Testis (tissue), 3 donors: Measurements from ENCODE around the gene ZNF814. TPM values are rescaled to one million over a fixed set of nuclear protein-coding genes. Genes with fewer than 3 reads are reported as not detected.
"Not testable (repeated sequence)": the region's sequence is repeated elsewhere in the genome, so short reads cannot be mapped to it uniquely, and the experiment has no call there.

Experiments used
- DNase-seq: peaks from one replicate; pipeline ENCODE4 v3.0.0-alpha.2; 2019
- H3K27ac ChIP-seq, 2 donors: fragments of 200-600 bp; sonication (generic); one replicate each; pipeline ENCODE4 v1.5.1; 2019
- H3K27me3 ChIP-seq: fragments of 200-600 bp; sonication (generic); one replicate; pipeline ENCODE4 v1.5.1; 2019
- H3K36me3 ChIP-seq: fragments of 200-600 bp; sonication (generic); one replicate; pipeline ENCODE4 v1.5.1; 2017; ENCODE audit warnings: low read depth; ENCODE audit errors: missing control alignments
- H3K4me1 ChIP-seq: fragments of 200-600 bp; sonication (generic); one replicate; pipeline ENCODE4 v1.5.1; 2019
- H3K4me3 ChIP-seq, 2 donors: fragments of 200-600 bp; sonication (generic); one replicate each; pipeline ENCODE4 v1.5.1; 2017 to 2019
- H3K9me3 ChIP-seq: fragments of 200-600 bp; sonication (generic); one replicate; pipeline ENCODE4 v1.5.1; 2017
- POLR2A ChIP-seq: fragments of 450-650 bp; IDR thresholded peaks from one replicate; pipeline ENCODE4 v1.6.1; 2017; ENCODE audit warnings: antibody characterized with exemption, mild to moderate bottlenecking, moderate library complexity
- WGBS, 2 donors: methylation state at CpG; one replicate each; pipeline ENCODE4 v1.1.5; 2018; 5-methylcytosine and 5-hydroxymethylcytosine counted together
- intact Hi-C: fragments of 100-400 bp; cut with DNase I; formaldehyde crosslinking; loops from one replicate; pipeline ENCODE4 v1.15.1; 2023; ENCODE audit warnings: low total_unique reads
- polyA plus RNA-seq: library from polyadenylated mRNA; stranded (reverse); fragments of 350-450 nt; fragmentation: Illumina TruSeq; extraction: RNeasy Lipid Tissue Mini Kit (QIAGEN cat#74804); gene quantifications from one replicate; pipeline ENCODE4 v1.2.3, GENCODE V29; 2014; ENCODE audit warnings: low read depth, low replicate concordance; ENCODE audit not compliant: insufficient read depth
- total RNA-seq, 2 donors: library from RNA; depleted of rRNA; stranded (reverse); fragments of >200 nt; gene quantifications; one replicate each; pipeline ENCODE4 v1.2.3, GENCODE V29; 2016
- TF ChIP-seq, protein P1 (sequence below), 3 experiments: fragments of 450-650 bp in 2 of 3; fragments of 200-600 bp in 1 of 3; sonication (generic) in 1 of 3; IDR thresholded peaks; one replicate each; pipeline ENCODE4 v1.5.1; 2016 to 2019; ENCODE audit warnings: antibody characterized with exemption in 3 of 3, mild to moderate bottlenecking in 2 of 3, moderate library complexity in 1 of 3

The ZNF814 gene
- total and polyA plus RNA-seq, 3 donors from 2014 or later, result 21.8 to 54.8 (median 38.4) TPM

DNA sequence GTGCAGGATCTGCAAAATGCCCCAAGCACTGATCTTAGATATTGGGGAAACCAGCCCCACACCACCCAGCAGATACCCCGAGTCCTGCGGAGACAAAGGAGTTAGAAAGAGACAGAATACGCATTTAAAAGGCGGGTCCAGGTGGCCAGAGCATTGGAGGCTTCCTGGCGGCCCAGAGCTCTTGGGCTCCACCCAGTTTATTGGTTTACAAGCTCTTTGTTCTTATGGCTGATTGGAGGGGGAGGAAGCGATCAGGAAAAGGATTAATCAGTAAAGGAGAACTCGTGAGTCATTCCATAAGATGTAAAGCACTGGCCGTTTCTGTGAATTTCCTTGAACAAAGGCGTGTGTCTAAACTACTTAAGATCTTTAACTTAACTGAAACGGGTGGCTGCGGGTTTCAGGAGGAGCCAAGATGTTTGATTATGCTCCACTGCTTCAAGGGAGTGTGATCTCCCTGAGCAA lies 38.3 kb downstream of the ZNF814 start:
- Histone ChIP-seq H3K27ac (no peak overlapping the region), H3K4me3 (peak overlapping the region; percentile 69 to 70), H3K4me1 (peaks cover 9% of the 10 kb centered on the region), H3K9me3 (no peaks in the 10 kb centered on the region), H3K27me3 (no peaks in the 10 kb centered on the region), H3K36me3 (no peaks in the 10 kb centered on the region)
- 13 to 21% methylated on average over 10 to 11 of the region's 11 CpGs for WGBS, 2 donors
- no peak for DNase-seq
- TF ChIP-seq, protein P1, sequence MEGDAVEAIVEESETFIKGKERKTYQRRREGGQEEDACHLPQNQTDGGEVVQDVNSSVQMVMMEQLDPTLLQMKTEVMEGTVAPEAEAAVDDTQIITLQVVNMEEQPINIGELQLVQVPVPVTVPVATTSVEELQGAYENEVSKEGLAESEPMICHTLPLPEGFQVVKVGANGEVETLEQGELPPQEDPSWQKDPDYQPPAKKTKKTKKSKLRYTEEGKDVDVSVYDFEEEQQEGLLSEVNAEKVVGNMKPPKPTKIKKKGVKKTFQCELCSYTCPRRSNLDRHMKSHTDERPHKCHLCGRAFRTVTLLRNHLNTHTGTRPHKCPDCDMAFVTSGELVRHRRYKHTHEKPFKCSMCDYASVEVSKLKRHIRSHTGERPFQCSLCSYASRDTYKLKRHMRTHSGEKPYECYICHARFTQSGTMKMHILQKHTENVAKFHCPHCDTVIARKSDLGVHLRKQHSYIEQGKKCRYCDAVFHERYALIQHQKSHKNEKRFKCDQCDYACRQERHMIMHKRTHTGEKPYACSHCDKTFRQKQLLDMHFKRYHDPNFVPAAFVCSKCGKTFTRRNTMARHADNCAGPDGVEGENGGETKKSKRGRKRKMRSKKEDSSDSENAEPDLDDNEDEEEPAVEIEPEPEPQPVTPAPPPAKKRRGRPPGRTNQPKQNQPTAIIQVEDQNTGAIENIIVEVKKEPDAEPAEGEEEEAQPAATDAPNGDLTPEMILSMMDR (IDR thresholded peaks at IDR 0.05), result no peak
- no peak for TF ChIP-seq POLR2A
- intact Hi-C loops, result no loop called here

DNA sequence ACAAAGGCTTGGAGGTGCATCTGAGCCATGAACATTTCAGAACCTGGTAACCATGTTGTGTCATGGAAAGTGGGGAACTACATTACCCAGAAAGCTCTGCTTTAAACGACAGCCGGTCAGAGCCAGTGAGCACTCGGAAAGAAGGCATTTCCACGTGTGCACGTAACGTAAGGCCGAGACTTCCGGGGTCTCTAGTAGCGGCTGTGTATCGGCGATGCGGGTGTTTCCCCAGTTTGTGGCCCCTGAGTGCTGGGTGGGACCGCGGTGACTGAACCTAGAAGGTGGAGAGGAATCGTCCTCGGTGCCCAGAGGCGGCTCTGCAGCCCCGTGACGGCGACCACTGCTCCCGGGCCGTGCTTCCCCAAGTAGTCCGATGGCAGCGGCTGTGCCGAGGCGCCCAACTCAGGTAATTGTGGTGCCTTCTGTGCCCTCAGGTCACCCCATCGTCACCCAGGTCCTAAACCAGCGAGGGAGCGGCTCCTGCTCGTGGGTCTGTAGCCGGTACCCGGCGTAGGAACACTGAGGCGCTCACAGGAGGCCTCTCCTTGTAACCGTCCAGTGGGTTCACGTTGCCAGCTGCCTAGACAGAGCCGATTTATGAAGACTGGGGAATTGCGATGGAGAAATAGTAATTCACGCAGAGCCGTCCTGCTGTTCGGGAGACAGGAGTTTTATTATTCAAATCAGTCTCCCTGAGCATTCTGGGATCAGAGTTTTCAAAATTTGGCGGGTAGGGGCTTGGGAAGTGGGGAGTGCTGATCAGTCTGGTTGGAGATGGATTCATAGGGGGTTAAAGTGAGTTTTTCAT lies 39.0 kb downstream of the ZNF814 start, which contains the start of gene ZNF587:
ZNF587 (plus strand) TSS at position 194 of the 808 bp plus-strand sequence; CDS start at position 374, 180 bp downstream.
- peak; percentile 87 for DNase-seq
- intact Hi-C loops, H3K27me3 ChIP-seq, H3K9me3 ChIP-seq, H3K36me3 ChIP-seq, H3K4me1 ChIP-seq: not testable (repeated sequence)
- 0 to 5% methylated on average over 11 to 31 of the region's 42 CpGs for WGBS, 2 donors
- H3K4me3 ChIP-seq, result peak within 1 kb of the TSS; percentile 69 to 70
- H3K27ac ChIP-seq, result peak within 1 kb of the TSS in 1 of 2 donors; percentile 69

DNA sequence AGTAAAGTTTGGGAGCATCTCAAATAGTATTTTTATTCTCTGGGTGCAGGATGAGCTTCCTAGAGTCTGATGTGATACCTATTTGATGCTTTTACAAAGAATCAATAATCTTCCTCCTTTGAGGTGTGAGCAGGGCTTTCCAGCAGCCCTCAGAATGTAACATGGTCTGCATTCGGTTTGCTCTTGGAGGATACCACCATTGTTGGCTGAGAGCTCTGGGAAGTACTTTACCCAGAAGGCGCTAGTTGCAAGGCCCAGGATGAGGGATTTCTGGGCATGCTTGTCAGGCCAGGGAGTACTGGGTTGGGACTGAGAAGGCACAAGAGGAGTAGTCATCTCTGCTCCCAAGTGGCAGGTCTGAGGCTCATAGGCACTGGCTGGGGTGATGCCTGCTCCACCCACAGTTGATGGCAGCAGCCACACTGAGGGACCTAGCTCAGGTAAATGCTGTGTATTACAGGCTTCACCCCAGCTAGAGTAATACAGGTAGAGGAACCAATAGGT lies 39.6 kb downstream of the ZNF814 start:
- intact Hi-C loops, result not testable (repeated sequence)
- peak overlapping the region in 1 of 2 donors; percentile 70 for H3K4me3 ChIP-seq

DNA sequence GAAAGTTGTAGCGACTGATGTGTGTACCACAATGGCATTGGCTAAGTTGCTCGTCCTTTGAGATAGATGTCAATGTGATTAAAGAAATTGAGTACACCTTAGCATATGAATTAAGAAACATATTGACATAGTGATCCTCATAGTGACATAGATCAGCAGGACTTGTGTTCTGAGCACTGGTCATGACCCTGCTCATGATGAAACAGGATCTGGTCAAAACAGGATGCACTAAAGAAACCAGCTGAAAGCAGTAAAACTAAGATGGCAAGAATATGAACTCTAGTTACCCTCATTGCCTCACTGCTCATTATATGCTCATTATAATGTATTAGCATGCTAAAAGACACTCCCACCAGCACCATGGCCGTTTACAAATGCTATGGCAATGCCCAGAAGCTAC lies 41.7 kb downstream of the ZNF814 start:
- intact Hi-C loops, DNase-seq, H3K27me3 ChIP-seq, H3K4me3 ChIP-seq, H3K9me3 ChIP-seq, H3K36me3 ChIP-seq, H3K4me1 ChIP-seq, H3K27ac ChIP-seq: not testable (repeated sequence)
- 75 to 93% methylated on average over 3 of the region's 3 CpGs for WGBS, 2 donors

More for the DNA sequence above, 39.6 kb downstream of the ZNF814 start:
- DNase-seq, H3K27me3 ChIP-seq, H3K36me3 ChIP-seq, H3K27ac ChIP-seq, H3K9me3 ChIP-seq, H3K4me1 ChIP-seq: not testable (repeated sequence)
- 62 to 94% methylated on average over 2 of the region's 2 CpGs for WGBS, 2 donors

DNA sequence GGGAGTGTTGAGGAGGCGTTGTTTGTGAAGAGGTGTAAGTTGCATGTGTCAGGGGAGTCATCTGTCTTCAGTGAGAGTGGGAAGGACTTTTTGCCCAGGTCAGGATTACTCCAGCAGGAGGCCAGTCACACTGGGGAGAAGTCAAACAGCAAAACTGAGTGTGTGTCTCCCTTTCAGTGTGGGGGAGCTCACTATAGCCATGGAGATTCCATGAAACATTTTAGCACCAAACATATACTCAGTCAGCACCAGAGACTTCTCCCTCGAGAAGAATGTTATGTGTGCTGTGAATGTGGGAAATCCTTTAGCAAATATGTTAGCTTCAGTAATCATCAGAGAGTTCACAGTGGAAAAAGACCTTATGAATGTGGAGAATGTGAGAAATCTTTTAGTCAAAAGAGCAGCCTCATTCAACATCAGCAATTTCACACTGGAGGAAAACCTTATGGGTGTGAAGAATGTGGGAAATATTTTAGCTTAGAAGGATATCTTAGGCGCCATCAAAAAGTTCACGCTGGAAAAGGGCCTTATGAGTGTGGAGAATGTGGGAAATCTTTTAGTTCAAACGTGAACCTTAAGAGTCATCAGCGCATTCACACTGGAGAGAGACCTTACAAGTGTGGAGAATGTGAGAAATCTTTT lies 47.6 kb downstream of the ZNF814 start:
- Histone ChIP-seq H3K4me3 (no peak overlapping the region), H3K4me1 (no peaks in the 10 kb centered on the region), H3K27ac (no peak overlapping the region), H3K9me3 (no peaks in the 10 kb centered on the region), H3K27me3 (no peaks in the 10 kb centered on the region), H3K36me3 (no peaks in the 10 kb centered on the region)
- intact Hi-C loops, result no loop called here
- TF ChIP-seq, protein P1 (IDR thresholded peaks at IDR 0.05), result no peak
- no peak for TF ChIP-seq POLR2A
- 82 to 83% methylated on average over 6 of the region's 6 CpGs for WGBS, 2 donors
- no peak for DNase-seq

DNA sequence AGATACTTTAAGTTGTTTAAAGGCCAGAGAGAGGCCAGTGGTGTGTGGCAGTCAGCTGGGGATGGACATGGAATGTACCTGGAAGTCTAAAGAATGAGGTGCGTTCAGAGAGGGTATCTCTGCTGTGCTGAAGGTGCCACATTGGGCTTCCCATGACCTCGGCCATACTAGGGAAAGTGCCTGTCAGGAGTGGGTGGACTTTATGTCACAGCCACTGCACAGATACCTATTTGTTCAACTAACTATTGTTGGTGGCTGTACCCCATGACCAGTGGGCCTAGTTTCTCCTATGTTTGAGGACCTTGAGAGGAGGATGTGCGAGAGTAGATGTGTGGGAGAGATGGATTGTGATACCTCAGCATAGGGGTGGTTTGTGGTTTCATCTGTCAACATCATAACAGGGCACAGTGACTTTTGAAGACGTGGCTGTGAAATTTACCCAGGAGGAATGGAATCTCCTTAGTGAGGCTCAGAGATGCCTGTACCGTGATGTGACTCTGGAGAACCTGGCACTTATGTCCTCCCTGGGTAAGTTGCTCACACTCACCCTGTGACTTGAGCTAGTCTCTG lies 50.1 kb downstream of the ZNF814 start:
- 78 to 83% methylated on average over 4 to 5 of the region's 5 CpGs for WGBS, 2 donors
- DNase-seq, H3K27ac ChIP-seq, intact Hi-C loops, H3K27me3 ChIP-seq, H3K4me3 ChIP-seq, H3K9me3 ChIP-seq, H3K36me3 ChIP-seq, H3K4me1 ChIP-seq: not testable (repeated sequence)

DNA sequence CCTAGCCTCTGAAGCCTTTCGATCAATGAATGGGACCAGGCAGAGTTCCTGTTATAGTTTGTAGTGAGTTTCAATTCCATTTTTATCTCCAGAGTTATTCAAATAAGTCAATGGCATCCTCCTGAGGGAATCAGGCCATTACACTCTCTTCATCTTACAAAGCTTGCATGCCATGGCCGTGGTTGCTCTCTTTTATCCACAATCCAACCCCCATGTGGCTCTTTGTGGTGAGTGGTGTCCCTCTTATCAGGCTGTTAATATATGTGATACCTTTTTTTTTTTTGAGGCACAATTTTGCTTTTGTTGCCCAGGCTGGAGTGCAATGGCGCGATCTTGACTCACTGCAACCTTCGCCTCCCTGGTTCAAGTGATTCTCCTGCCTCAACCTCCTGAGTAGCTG lies 51.8 kb downstream of the ZNF814 start:
- H3K4me3 ChIP-seq, DNase-seq, intact Hi-C loops, H3K9me3 ChIP-seq, H3K4me1 ChIP-seq, H3K27ac ChIP-seq, H3K27me3 ChIP-seq, H3K36me3 ChIP-seq: not testable (repeated sequence)
- 90 to 98% methylated on average over 5 of the region's 5 CpGs for WGBS, 2 donors
